HL-60 (cell line): ENCODE data around the gene CDKL4.

Source experiments
- CTCF ChIP-seq: IDR thresholded peaks from one replicate; pipeline ENCODE4 v1.5.1; 2011; ENCODE audit warnings: low read length, control low read depth, inconsistent platforms; ENCODE audit not compliant: insufficient read depth
- POLR2AphosphoS5 ChIP-seq: IDR thresholded peaks from 2 replicates; pipeline ENCODE4 v1.6.1; 2012; ENCODE audit warnings: low read depth

GRCh38 chr2:39243469-39244123 is at the start of gene CDKL4:
- no peak for TF ChIP-seq CTCF
- TF ChIP-seq POLR2AphosphoS5: no peak
